ENCODE data around the gene CLMP. TPM values are rescaled to one million over a fixed set of nuclear protein-coding genes. Genes with fewer than 3 reads are reported as not detected.

Gene CLMP
- total RNA-seq, 3 donors from 2014 or later (not counting 1 experiment from before 2014, with no cell fraction given) = 0.07 to 0.45 TPM; not detected in 1

- peak overlapping the region; percentile 72 to 99 for H3K27ac Mint-ChIP-seq
- TF ChIP-seq CTCF (IDR thresholded peaks at IDR 0.05) = peak; percentile 76
- Histone ChIP-seq H3K9me3 (ENCODE audit: control insufficient read depth, insufficient read depth, low read length) (no peaks in the 10 kb centered on the region), H3K27me3 (ENCODE audit: control insufficient read depth, insufficient read depth, low read length) (no peaks in the 10 kb centered on the region), H3K36me3 (ENCODE audit: control insufficient read depth, insufficient read depth, low read length) (peaks cover 56% of the 10 kb centered on the region), H3K4me1 (ENCODE audit: control insufficient read depth, insufficient read depth, low read length) (peaks cover 42% of the 10 kb centered on the region), H3K27ac (ENCODE audit: low read length) (no peak overlapping the region), H3K4me3 (ENCODE audit: low read length) (no peak overlapping the region)
- H3K4me3 Mint-ChIP-seq = no peak overlapping the region
- ATAC-seq (peak; percentile 85 to 95 (median 90)), DNase-seq (peak in 1 of 2 donors; percentile 85)
- peaks cover 41 to 56% of the 10 kb centered on the region in 2 donors for H3K4me1 Mint-ChIP-seq
- no peaks in the 10 kb centered on the region for H3K9me3 Mint-ChIP-seq
- WGBS (ENCODE audit: insufficient coverage) = 46% methylated on average over 9 of the region's 11 CpGs
- intact Hi-C loops (cut with micrococcal nuclease) = loop anchor here (1.0 to 5.0 kb wide), 3 partner anchors 31 to 258 kb away; no protein-coding TSS in a partner anchor
- H3K36me3 Mint-ChIP-seq = peaks cover 32% of the 10 kb centered on the region
- H3K27me3 Mint-ChIP-seq (ENCODE audit: low read depth in 2 of 2) = no peaks in the 10 kb centered on the region
These were observed 140.6 kb downstream of the CLMP start for GRCh38 chr11:123054301-123055065.

- no peak overlapping the region for H3K4me3 Mint-ChIP-seq
- ATAC-seq = no peak
- H3K36me3 ChIP-seq (ENCODE audit: control insufficient read depth, insufficient read depth, low read length) = peaks cover 43% of the 10 kb centered on the region
- peaks cover 18% of the 10 kb centered on the region for H3K36me3 Mint-ChIP-seq
- 93% methylated on average over 3 of the region's 5 CpGs for WGBS (ENCODE audit: insufficient coverage)
- H3K4me3 ChIP-seq (ENCODE audit: low read length) = no peak overlapping the region
- H3K9me3 Mint-ChIP-seq = no peaks in the 10 kb centered on the region
- no peak overlapping the region for H3K27ac ChIP-seq (ENCODE audit: low read length)
- H3K27ac Mint-ChIP-seq = peak overlapping the region; percentile 10 to 36
- no peak for TF ChIP-seq CTCF (IDR thresholded peaks at IDR 0.05)
- H3K9me3 ChIP-seq (ENCODE audit: control insufficient read depth, insufficient read depth, low read length) = no peaks in the 10 kb centered on the region
- no peaks in the 10 kb centered on the region for H3K27me3 ChIP-seq (ENCODE audit: control insufficient read depth, insufficient read depth, low read length)
- no peaks in the 10 kb centered on the region for H3K27me3 Mint-ChIP-seq (ENCODE audit: low read depth in 2 of 2)
- intact Hi-C loops (cut with micrococcal nuclease) = loop anchor here (5.0 kb wide), 1 partner anchor 191 kb away; no protein-coding TSS in a partner anchor
- H3K4me1 Mint-ChIP-seq = peaks cover 27 to 42% of the 10 kb centered on the region in 2 donors
- H3K4me1 ChIP-seq (ENCODE audit: control insufficient read depth, insufficient read depth, low read length) = peaks cover 32% of the 10 kb centered on the region
- no peak for DNase-seq
These were observed 141.9 kb downstream of the CLMP start for GRCh38 chr11:123052901-123053721.

- H3K9me3 Mint-ChIP-seq = no peaks in the 10 kb centered on the region
- H3K27ac ChIP-seq (ENCODE audit: low read length) = no peak overlapping the region
- H3K27ac Mint-ChIP-seq = peak overlapping the region in 1 of 2 donors; percentile 4
- no peak overlapping the region for H3K4me3 Mint-ChIP-seq
- no peak for TF ChIP-seq CTCF (IDR thresholded peaks at IDR 0.05)
- H3K36me3 Mint-ChIP-seq = peaks cover 5% of the 10 kb centered on the region
- H3K4me1 Mint-ChIP-seq = peaks cover 12 to 27% of the 10 kb centered on the region in 2 donors
- H3K27me3 Mint-ChIP-seq (ENCODE audit: low read depth in 2 of 2) = no peaks in the 10 kb centered on the region
- ATAC-seq (no peak), DNase-seq (no peak)
- no peaks in the 10 kb centered on the region for H3K9me3 ChIP-seq (ENCODE audit: control insufficient read depth, insufficient read depth, low read length)
- no peaks in the 10 kb centered on the region for H3K27me3 ChIP-seq (ENCODE audit: control insufficient read depth, insufficient read depth, low read length)
- peaks cover 28% of the 10 kb centered on the region for H3K36me3 ChIP-seq (ENCODE audit: control insufficient read depth, insufficient read depth, low read length)
- WGBS (ENCODE audit: insufficient coverage) = 80% methylated on average over 1 of the region's 4 CpGs
- no peak overlapping the region for H3K4me3 ChIP-seq (ENCODE audit: low read length)
- intact Hi-C loops (cut with micrococcal nuclease) = loop anchor here (5.0 kb wide), 1 partner anchor 189 kb away; no protein-coding TSS in a partner anchor
- peaks cover 21% of the 10 kb centered on the region for H3K4me1 ChIP-seq (ENCODE audit: control insufficient read depth, insufficient read depth, low read length)
These were observed 143.4 kb downstream of the CLMP start for GRCh38 chr11:123051634-123052033.

Data from natural killer cell (primary cell).